Measurements from ENCODE around the gene GPR26.

DNA sequence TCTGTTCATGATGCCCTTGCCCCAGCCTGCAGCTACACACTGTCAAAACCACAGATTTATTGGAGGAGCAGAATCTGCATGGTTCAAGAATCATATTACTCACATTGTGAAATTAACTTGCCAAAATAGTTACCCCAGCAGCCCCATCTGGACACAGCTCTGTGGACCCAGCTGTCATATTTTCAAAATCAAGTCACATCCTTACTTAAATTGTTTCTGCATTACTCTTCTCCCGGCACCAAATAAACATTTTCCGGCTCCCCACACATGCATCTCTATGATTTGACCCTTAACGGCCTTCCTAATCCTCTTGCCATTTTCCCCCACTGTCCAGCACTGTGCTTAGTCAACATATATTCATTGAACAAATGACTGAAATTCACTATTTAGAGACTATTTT is 43.8 kb upstream of the GPR26 start:
- TF ChIP-seq EZH2 (IDR thresholded peaks at IDR 0.05) (no peak), POLR2AphosphoS5 (IDR thresholded peaks at IDR 0.05; ENCODE audit: borderline replicate concordance, low read depth, low read length) (no peak)
